Colon (tissue), 2 donors: ENCODE results near the gene WNT10A.

Experiments used
- FAIRE-seq: peaks from 2 replicates; lab custom pipeline; 2012; peaks lifted over from hg19 to GRCh38; lab: Jason Lieb, UNC
- donor health status: control.
- donor health status: control.

Gene WNT10A

DNA sequence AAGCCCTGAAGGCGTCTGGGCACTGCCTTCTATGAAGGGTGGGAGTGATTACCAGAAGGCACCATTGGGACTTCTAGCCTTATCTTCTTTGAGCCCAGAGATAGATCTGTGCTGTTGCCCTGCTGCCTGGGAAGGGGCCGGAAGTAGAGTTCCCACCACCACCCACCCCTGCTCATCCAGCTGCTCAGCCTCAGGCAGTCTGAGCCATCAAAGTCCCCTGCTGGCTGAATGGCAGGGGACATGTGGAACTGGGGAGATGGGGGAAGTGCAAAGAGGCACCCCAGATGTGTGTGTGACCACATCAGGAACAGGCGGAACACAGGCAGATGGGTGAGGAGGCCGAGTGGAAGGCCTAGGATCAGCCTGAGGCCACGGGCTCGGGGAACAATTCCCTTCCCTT, 3.3 kb upstream of the WNT10A start:
- no peak for FAIRE-seq

DNA sequence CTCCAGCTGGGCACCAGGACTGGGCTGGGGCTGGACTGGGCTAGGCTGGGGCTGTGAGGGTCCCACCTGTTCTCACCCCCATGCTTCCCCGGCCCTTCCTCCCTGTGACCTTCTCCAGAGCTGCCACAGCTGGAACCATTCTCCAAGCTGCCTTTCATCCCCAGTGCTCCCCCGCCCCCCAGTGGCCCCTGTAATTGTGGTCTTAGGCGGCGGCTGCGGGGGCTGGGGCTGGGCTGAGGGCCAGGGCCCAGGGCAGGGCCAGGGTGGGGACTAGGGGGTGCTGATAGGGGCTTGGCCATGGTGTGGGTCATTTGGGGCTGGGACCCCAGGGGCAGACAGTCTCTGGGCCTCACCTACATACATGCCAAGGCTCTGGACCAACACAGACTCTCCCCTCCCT, 2.8 kb upstream of the WNT10A start:
- FAIRE-seq = no peak

DNA sequence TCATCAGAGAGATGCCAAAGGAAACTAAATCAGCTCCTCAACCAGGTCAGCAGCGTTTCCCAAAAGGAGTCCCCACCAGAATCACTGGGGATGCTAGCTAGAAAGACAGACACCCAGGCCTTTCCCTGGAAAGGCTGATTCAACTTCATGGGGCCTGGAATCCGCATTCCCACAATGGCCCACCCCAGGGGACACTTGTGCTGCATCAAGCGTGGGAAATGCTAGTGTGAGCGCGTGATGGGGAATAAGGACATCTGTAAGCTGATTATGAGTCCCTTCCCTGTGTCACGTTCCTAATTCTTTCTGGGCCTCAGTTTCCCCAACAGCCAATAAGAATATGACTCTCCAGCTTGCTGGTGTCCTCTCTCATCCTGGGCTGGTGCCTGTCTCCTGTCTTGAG, 2.2 kb upstream of the WNT10A start:
- no peak for FAIRE-seq

DNA sequence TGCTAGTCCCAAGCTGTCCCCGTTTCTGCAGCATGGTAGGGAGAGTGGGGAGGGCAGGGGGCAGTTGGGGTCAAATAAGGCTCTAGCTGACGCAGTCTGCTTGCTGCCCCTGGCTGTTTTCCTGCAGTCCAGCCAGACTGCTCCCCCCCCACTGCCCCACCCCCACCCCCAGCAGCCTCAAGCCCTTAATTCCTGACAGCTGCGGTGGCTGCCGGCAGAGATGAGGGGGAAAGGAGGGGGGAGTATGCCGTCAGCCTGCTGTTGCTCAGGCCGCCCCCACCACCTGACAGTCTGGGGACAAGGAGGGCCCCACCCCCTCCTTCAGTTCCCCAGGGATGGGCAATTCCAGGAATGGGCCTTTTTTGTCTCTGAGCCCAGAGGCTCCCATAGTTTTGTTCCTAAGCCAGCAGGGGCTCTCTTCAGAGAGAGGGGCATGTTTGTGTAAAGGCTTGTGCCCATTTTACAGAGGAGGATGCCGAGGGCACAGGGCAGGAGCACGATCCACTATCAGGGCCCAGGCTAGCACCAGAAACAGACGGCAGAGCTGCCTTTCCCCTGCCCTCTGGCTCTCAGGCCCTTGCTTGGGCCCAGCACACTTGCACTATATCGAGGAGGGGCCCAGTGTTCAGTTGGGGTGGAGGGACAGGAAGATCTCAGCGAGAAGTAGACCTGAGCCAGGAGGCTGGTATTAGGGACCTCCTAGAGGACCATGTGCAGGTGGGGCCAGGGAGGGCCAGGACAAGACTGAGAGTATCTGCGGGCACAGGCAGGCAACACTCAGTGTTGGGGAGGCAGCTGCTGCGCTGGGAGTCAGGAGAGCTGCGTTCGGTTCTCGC, 1.5 kb upstream of the WNT10A start:
- no peak for FAIRE-seq

DNA sequence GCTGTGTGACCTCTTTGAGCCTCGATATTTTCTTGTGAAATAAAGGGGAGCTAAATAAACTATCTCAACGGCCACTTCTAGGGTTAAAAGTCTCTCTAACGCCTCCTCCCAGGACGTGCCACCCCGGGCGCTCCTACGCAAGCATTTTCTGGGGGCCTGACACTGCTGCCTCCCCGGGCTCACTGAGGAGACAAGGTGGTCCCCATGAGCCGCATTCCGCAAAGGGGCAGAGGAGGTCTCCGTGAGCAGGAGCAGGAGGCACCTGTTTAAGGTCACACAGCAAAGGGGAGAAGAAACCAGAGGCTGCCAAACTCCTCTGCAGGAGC, 913 bp upstream of the WNT10A start:
- FAIRE-seq = no peak

DNA sequence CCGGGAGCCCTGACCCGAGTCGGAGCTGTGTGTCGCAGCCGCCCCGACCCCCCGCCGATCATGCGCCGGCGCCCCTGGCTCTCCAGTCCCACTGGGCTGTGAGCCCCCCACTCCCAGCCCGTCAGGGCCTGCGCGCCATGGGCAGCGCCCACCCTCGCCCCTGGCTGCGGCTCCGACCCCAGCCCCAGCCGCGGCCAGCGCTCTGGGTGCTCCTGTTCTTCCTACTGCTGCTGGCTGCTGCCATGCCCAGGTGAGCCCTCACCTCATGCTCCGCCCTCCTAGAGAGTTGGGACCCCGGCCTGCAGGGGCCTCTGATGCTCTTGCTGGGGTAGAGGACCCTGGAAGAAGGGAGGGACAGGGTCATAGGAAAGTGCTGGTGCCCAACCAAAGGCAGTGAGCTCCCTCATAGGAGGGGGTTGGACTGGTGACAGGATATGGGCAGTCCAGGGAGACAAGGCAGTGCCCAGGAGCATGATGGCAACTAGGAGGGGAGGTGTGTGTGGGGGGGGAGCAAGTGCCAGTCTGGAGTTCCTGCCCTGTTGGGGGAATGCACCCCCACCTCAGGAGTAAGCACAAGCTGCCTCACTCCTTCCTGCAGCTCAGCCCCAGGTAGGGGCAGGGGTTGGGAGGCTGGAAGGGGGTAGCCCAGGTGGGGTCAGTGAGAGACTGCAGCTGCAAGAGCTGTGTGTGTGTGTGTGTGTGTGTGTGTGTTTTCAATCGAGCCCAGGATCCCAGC, 375 bp downstream of the WNT10A start:
- no peak for FAIRE-seq

DNA sequence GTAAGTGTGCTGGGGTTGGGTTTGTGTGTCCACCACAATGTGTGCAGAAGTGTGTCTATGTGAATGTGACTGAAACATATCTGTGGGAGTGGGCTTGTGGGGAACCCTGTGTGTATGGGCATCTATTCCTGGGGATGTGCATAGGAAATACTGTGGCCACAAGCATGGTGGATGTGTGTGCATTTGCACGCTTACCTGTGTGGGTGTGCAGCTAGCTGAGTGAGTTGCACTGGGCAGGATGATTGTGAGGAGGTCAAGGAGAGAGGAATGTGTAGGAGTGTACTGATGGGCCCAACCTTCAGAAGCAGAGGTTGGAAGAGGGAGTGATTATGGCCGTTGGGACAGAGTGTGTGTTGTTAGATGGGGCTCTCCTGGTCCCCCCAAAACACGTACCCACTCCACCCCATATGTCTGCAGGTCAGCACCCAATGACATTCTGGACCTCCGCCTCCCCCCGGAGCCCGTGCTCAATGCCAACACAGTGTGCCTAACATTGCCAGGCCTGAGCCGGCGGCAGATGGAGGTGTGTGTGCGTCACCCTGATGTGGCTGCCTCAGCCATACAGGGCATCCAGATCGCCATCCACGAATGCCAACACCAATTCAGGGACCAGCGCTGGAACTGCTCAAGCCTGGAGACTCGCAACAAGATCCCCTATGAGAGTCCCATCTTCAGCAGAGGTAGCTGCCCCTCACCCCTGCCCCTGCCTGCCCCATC, 1.2 kb downstream of the WNT10A start:
- no peak for FAIRE-seq

DNA sequence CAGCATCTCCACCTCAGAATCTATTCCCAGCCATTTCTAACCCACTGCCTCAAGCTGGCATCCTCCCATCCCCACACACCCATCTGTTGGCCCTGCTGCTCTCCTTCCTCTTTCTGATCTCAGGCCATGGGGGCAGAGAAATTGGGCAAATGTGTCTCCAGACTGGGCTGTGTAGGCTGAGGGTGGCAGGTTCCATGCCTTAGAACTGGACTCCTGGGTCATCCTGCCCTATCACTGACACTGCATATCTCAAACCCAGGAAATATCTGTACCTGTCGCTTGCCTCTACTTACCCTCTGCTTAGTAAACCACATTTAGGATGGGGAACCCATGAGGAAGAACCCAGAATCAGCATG, 1.8 kb downstream of the WNT10A start:
- no peak for FAIRE-seq

DNA sequence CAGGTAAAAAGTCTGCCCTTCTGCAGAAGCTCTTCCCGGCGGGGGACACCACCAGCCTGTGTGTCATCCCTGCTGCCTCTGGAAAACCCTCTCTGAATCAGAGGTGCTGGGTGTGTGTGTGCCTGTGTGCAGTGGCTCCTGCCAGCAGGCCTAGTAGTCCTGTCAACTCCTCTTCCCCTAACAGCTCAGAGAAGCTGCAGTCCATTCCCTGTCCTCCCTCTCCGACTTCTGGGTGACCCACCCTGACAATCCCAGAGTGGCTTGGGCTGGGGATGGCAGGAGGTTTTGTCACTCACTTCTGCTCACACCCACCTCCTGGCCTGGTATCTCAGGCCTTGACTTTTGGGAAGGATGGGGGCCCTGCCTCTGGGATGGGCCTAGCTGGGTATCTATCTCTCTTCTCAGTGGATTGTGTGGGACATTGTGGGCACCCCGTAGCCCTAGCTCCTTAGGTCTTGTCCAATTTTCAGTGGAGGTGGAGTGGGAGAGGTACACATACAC, 2.3 kb downstream of the WNT10A start:
- no peak for FAIRE-seq

DNA sequence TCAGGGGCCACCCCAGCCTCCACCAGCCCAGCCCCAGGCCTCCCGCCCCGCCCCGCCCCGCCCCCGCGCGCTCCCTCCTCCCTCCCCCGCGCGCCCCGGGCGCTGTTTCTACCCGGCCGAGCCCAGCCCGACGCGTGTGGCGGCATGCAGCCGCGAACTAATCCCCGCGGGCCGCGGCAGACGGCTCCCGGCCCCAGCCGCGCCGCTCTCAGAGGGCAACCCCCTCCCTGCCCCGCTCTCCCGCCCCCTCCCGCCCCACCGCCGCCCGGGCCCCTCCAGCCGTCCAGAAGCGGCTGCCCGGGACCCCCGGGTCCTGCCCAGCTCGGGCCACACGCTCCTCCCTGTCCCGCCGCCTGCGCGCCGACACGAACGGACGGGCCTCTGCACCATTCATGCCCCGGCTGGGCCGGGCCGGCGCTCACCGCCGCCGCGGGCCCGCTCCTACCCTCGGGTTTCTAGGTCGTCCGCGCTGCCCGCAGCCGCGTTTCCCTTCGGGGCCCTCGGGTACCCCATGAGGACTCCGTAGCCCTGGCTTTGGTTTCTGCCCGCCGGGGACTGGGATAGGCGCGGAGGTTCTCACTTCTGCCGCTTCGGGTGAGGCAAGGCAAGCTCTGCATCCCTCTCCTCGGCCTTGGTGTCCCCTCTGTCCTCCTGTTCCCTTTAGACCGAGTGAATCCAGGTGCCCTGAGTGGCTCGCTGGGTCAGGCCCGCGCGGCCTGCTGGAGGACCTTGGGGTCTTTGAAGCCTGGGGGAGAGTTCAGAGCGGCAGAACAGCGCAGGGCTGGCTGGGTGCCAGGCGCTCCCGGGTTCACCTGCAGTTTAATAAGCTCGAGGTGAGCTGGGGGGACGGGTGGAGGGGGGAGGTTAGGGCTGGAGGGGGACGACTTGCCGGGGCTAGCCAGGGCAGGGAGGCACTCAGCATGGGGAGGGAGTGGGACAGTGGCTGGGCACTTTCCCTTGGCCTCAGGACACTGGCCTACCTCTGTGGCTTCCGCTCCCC, 3.1 kb downstream of the WNT10A start:
- FAIRE-seq = no peak

DNA sequence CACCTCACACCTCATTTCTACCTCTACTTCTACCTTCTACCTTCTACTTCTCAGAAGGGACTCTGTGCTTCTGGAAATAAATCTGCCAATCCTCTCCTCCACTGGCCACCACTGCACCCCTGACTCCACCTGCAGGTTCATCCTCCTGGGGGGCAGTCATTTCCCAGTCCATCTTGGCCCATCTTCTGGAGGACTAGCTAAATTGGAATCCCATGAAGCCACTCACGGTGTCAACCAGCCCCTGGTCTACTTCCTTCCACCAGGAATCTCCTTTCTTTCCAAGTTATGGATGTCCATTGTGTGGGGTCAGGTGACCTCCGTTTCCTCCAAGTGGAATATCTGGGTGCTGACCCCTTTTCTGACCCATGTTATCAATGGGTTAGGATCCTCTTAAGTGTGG, 3.9 kb downstream of the WNT10A start:
- no peak for FAIRE-seq

DNA sequence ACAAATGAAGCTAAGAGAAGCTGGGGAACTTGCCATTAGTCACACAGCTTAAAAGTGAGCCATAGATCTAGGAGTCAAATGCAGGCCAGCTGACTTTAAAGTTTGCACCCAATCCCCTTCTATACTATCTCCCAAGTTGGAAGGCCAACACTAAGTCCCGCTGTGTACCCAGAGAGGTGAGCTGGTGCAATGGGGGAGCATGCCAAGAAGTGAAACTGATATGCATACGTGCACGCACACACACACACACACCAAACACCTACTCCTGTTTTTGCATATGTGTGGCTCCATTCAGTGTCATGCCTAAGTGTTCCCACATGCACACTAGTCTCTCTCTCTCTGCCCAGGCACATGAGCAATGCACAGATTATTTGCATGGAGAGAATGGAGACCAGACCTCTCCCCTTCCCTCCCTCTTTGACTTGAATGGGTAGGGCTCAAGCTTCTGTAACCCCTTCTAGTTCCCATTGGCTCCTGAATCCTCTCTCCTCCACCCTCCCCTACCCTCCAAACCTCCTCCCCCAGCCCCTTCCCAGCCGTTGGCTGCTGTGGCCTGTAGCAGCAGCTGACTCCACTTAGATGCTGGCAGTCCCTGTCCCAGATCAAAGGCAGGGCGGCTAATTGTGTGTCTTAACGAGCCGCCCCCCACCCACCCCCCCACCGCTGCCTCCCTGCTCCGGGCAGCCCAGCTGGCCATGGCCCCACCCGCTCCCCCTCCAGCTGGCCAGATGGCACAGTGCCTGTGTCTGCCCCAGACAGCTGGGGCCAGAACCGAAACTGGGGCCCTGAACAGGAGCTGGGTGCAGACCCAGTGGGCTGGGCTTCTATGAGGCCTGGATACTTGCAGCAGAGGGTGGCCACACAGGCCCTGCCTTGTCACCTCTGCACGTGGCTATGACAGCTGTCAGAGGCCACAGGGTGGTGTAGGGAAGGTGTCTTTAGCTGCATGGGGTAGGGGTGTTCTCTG, 5.6 kb downstream of the WNT10A start:
- FAIRE-seq = no peak

DNA sequence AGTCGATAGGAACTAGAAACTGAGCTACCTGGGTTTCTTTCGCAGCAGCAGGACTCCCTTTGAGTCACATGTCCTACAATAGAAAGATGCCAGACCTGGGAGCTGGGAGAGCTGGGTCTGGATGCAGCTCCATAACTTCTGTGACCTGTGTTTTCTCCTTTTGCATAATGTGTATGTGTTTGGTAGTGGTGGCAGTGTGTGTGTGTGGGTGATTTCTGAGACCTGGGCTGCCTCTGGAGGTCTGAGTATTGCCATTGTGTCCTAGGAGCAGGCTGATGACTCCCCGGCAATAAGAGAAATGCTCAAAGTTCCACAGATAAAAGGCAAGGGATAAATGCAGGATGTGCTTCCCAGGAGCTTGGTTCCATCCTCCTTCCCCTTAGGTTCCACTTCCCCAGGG, 6.4 kb downstream of the WNT10A start:
- no peak for FAIRE-seq

DNA sequence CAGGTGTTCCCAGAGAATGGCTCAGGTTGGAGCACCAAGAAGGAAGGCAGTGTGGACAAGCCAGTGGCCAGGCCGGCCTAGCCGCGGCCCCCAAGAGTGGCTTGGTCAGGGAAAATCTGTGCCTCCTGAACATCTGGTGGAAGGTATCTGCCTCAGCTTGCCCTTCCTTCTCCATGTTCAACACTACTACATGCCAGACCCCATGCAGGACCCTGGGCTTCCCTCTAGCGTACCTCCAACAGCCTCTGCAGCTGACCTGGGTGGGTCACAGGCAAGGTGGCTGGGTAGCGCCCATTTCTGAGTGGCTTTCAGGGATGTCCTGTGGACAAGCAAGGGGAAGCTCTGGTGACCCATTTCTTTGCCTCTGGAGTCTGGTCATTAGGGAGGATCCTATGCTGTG, 7.7 kb downstream of the WNT10A start:
- no peak for FAIRE-seq

DNA sequence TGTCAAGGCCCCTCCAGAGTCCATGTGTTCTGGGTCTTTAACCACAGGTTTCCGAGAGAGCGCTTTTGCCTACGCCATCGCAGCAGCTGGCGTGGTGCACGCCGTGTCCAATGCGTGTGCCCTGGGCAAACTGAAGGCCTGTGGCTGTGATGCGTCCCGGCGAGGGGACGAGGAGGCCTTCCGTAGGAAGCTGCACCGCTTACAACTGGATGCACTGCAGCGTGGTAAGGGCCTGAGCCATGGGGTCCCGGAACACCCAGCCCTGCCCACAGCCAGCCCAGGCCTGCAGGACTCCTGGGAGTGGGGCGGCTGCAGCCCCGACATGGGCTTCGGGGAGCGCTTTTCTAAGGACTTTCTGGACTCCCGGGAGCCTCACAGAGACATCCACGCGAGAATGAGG, 9.3 kb downstream of the WNT10A start:
- no peak for FAIRE-seq

DNA sequence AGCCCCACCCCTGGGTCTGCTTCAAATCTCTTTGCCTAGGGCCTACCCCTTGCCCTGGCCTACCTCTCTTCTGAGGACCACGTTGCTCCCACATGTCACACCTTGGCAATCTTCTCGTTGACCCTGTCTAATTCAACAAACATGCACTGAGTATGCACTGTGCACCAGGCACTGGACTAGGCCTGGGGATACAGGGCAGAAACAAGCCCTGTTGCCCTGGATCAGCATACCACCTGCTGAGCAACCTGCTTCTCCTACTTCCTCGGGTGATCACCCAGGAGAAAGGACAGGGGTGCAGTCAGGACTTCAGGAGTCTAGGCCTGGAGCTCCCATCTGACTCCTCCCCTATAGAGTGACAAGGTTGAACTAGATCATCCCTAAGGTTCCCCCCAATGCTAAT, 9.7 kb downstream of the WNT10A start:
- no peak for FAIRE-seq

DNA sequence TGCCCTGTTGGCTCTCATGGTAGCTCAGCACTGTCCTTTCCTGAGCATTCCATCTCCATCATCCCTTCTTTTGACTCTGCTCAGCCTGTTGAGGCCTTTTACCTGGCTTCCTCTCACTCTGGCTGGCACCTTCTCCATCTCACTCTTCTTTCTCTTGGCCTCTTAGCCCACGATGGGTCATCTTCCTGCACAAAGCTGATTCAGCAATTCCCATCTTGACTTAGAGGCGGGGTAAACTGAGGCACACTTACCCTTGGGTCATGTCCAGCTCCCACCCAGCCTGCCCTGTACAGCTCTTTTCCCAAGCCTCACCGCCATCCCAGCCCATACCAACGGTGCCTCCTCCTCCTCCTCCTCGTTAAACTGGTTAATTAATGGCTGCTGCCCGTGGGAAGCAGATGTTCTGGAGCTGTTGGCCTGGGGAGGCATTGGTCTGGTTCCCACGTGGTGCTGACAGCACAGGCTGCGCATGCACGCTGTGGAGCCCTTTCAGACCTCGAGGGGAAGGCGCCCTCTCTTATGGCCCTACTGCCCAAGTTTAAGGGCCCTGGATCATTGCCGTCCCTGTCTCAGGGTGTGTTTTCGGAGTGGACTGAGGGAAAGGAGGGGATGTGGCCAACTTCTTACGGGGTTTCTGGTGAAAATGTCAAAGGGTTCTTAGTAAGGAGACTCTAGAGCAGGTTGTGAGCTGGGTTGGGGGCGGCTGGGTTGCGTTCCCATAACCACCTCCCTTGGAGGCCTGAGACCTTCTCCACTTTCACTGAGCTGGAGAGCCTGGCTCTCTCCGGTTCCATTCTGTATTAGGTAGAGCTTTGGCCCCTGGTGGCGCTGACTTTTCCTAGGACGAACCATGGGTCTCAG, 10.9 kb downstream of the WNT10A start:
- no peak for FAIRE-seq

DNA sequence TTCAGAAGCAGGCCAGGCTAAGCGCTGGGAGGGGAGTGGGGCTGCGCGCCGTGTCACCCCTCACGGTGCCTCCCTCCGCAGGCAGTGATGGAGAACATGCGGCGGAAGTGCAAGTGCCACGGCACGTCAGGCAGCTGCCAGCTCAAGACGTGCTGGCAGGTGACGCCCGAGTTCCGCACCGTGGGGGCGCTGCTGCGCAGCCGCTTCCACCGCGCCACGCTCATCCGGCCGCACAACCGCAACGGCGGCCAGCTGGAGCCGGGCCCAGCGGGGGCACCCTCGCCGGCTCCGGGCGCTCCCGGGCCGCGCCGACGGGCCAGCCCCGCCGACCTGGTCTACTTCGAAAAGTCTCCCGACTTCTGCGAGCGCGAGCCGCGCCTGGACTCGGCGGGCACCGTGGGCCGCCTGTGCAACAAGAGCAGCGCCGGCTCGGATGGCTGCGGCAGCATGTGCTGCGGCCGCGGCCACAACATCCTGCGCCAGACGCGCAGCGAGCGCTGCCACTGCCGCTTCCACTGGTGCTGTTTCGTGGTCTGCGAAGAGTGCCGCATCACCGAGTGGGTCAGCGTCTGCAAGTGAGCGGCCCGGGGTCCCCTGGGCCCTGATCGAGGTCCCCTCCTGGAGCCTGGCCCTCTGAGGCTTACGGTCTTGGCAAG, 12.2 kb downstream of the WNT10A start:
- no peak for FAIRE-seq
